K562 (cell line): ENCODE data around the gene MBOAT2. TPM values are rescaled to one million over a fixed set of nuclear protein-coding genes. Genes with fewer than 3 reads are reported as not detected.

Experiments used
- CBX1 ChIP-seq: sonication (generic); IDR thresholded peaks from 2 replicates; pipeline ENCODE4 v1.6.1; 2016; ENCODE audit warnings: antibody characterized with exemption, low read depth, mild to moderate bottlenecking
- JUND ChIP-seq, 2 experiments: IDR thresholded peaks; 2 replicates in 1 of 2; 3 replicates in 1 of 2; pipeline ENCODE4 v1.6.1; 2011; ENCODE audit warnings: borderline replicate concordance in 2 of 2, low read depth in 2 of 2, low read length in 2 of 2, improper control_type of control experiment in 1 of 2, missing biosample characterization in 1 of 2, missing genetic modification characterization in 1 of 2, missing genetic modification reagents in 1 of 2
- REST ChIP-seq, 2 experiments: fragments of 450-650 bp; formaldehyde crosslinking in 1 of 2; IDR thresholded peaks; 2 replicates each; pipeline versions ENCODE4 v1.4.0 to v1.6.1; 2014 to 2020; ENCODE audit warnings: mild to moderate bottlenecking in 2 of 2, borderline replicate concordance in 1 of 2, low read depth in 1 of 2
- SMAD3 ChIP-seq: fragments of 450-650 bp; formaldehyde crosslinking; conservative IDR thresholded peaks from 2 replicates; pipeline ENCODE4 v1.4.0; 2020; ENCODE audit warnings: mild to moderate bottlenecking
- ZNF318 ChIP-seq, 2 experiments: fragments of 450-650 bp; IDR thresholded peaks; 2 replicates each; pipeline ENCODE4 v1.6.1; 2016; ENCODE audit warnings: mild to moderate bottlenecking in 2 of 2, borderline replicate concordance in 1 of 2, low read depth in 1 of 2, moderate library complexity in 1 of 2
- ZNF41 ChIP-seq: fragments of 250-450 bp; sonication (Bioruptor Pico); conservative IDR thresholded peaks from 2 replicates; pipeline ENCODE4 v1.4.0; 2020; ENCODE audit warnings: mild to moderate bottlenecking
- polyA plus RNA-seq, 8 experiments: library from polyadenylated mRNA; depleted of rRNA in 4 of 8; stranded (reverse) in 5 of 8; unstranded in 3 of 8; fragments of >200 nt; fragmentation: Nextera tagmentation in 2 of 8; fragmentation: Illumina TruSeq in 1 of 8; extraction: Ambion mirVana in 2 of 8; extraction: Trizol in 1 of 8; gene quantifications; 2 replicates each; pipeline versions ENCODE4 v1.2.1 to v1.2.3, GENCODE V29; 2011 to 2014; ENCODE audit warnings: inconsistent platforms in 1 of 8, missing spikeins in 1 of 8
- total RNA-seq, 7 experiments: library from RNA; depleted of rRNA in 6 of 7; stranded (reverse); fragments of >200 nt in 6 of 7; fragmentation: Illumina TruSeq in 2 of 7; extraction: Trizol in 2 of 7; gene quantifications; 2 replicates each; pipeline versions ENCODE4 v1.2.1 to v1.2.3, GENCODE V29; 2011 to 2021; ENCODE audit warnings: low replicate concordance in 1 of 7

The MBOAT2 gene
- total and polyA plus RNA-seq, 9 of the 15 experiments (the other 6 are each of a cell fraction or from before 2014, with no cell fraction given) = 8.4 to 122 (median 27.6) TPM

GRCh38 chr2:8872821-8873432 lies 130.6 kb downstream of the MBOAT2 start (continued):
- TF ChIP-seq REST (IDR thresholded peaks at IDR 0.05; ENCODE audit: borderline replicate concordance) (peak; percentile 56; the same call in 1 of the 2 replicates), REST (CRISPR knock-in tag; IDR thresholded peaks at IDR 0.05; ENCODE audit: low read depth) (no peak), SMAD3 (CRISPR knock-in tag) (no peak), CBX1 (no peak), ZNF41 (CRISPR knock-in tag) (no peak), JUND (IDR thresholded peaks at IDR 0.05; ENCODE audit: borderline replicate concordance, low read depth, low read length) (peak; percentile 53; the same call in 1 of the 2 replicates), JUND (tag; IDR thresholded peaks at IDR 0.05; ENCODE audit: borderline replicate concordance, low read depth, low read length) (peak; percentile 34; the same call in 1 of the 3 replicates), ZNF318 (IDR thresholded peaks at IDR 0.05; ENCODE audit: borderline replicate concordance in 1 of 2, low read depth in 1 of 2) (no peak)
